ENCODE data around the gene SBK2.

GRCh38 chr19:55539090-55539984 is 2.4 kb upstream of the SBK2 start:
- TF ChIP-seq POLR2A (IDR thresholded peaks at IDR 0.05) (no peak), CTCF (IDR thresholded peaks at IDR 0.05) (no peak)
